H9 (cell line): Measurements from ENCODE around the gene UBTF. TPM values are rescaled to one million over a fixed set of nuclear protein-coding genes. Genes with fewer than 3 reads are reported as not detected.

Experiments used
- DNase-seq: peaks from one replicate; pipeline ENCODE4 v3.0.0-alpha.2; 2017
- H2AFZ ChIP-seq: one replicate; pipeline ENCODE4 v1.6.1; 2013; ENCODE audit warnings: mild to moderate bottlenecking, low read length, control low read depth, moderate library complexity
- H2AK5ac ChIP-seq: 2 replicates; pipeline ENCODE4 v1.6.1; 2013; ENCODE audit warnings: low read length, control low read depth, mixed read lengths; ENCODE audit not compliant: insufficient read length
- H2BK120ac ChIP-seq: one replicate; pipeline ENCODE4 v1.6.1; 2013; ENCODE audit warnings: low read depth, mild to moderate bottlenecking, low read length, control low read depth, inconsistent platforms; ENCODE audit not compliant: poor library complexity, severe bottlenecking
- H2BK12ac ChIP-seq: 2 replicates; pipeline ENCODE4 v1.6.1; 2013; ENCODE audit warnings: low read length, control low read depth, mixed read lengths, low read depth; ENCODE audit not compliant: insufficient read length
- H2BK15ac ChIP-seq: 2 replicates; pipeline ENCODE4 v1.6.1; 2013; ENCODE audit warnings: low read depth, low read length, control low read depth
- H2BK20ac ChIP-seq: one replicate; pipeline ENCODE4 v1.6.1; 2013; ENCODE audit warnings: low read depth, mild to moderate bottlenecking, low read length, control low read depth, inconsistent platforms; ENCODE audit not compliant: poor library complexity, severe bottlenecking
- H2BK5ac ChIP-seq: 2 replicates; pipeline ENCODE4 v1.6.1; 2013; ENCODE audit warnings: low read length, control low read depth, mixed read lengths; ENCODE audit not compliant: insufficient read length
- H3K14ac ChIP-seq: 2 replicates; pipeline ENCODE4 v1.6.1; 2013; ENCODE audit warnings: low read length, control low read depth; ENCODE audit not compliant: insufficient read depth
- H3K18ac ChIP-seq: 2 replicates; pipeline ENCODE4 v1.6.1; 2013; ENCODE audit warnings: low read depth, mild to moderate bottlenecking, mixed read lengths, low read length, control low read depth; ENCODE audit not compliant: insufficient read length
- H3K23ac ChIP-seq: 2 replicates; pipeline ENCODE4 v1.6.1; 2013; ENCODE audit warnings: low read length, control low read depth, mixed read lengths, low read depth; ENCODE audit not compliant: insufficient read length
- H3K23me2 ChIP-seq: 2 replicates; pipeline ENCODE4 v1.6.1; 2013; ENCODE audit warnings: low read depth, mild to moderate bottlenecking, mixed read lengths, low read length, control low read depth; ENCODE audit not compliant: insufficient read length, poor library complexity, severe bottlenecking
- H3K27ac ChIP-seq: 2 replicates; pipeline ENCODE4 v1.5.1; 2013; ENCODE audit warnings: low read length, control low read depth, mixed read lengths, low read depth; ENCODE audit not compliant: insufficient read length
- H3K27me3 ChIP-seq: 2 replicates; pipeline ENCODE4 v1.6.1; 2013; ENCODE audit warnings: low read length, control low read depth, inconsistent platforms; ENCODE audit not compliant: insufficient read depth
- H3K4ac ChIP-seq: 2 replicates; pipeline ENCODE4 v1.6.1; 2013; ENCODE audit warnings: low read depth, mild to moderate bottlenecking, control low read depth, inconsistent platforms, low read length, moderate library complexity
- H3K4me1 ChIP-seq: 2 replicates; pipeline ENCODE4 v1.6.1; 2013; ENCODE audit warnings: low read length, control low read depth, inconsistent platforms; ENCODE audit not compliant: insufficient read depth
- H3K4me2 ChIP-seq: 2 replicates; pipeline ENCODE4 v1.6.1; 2013; ENCODE audit warnings: low read length, control low read depth, mixed read lengths; ENCODE audit not compliant: insufficient read length, insufficient read depth
- H3K56ac ChIP-seq: 2 replicates; pipeline ENCODE4 v1.6.1; 2013; ENCODE audit warnings: low read depth, mild to moderate bottlenecking, mixed read lengths, low read length, control low read depth; ENCODE audit not compliant: insufficient read length
- H3K79me1 ChIP-seq: 2 replicates; pipeline ENCODE4 v1.6.1; 2013; ENCODE audit warnings: low read depth, mild to moderate bottlenecking, moderate library complexity, low read length, control low read depth, inconsistent platforms; ENCODE audit not compliant: insufficient read depth, poor library complexity, severe bottlenecking
- H3K79me2 ChIP-seq: 2 replicates; pipeline ENCODE4 v1.6.1; 2013; ENCODE audit warnings: low read length, control low read depth, inconsistent platforms; ENCODE audit not compliant: insufficient read depth
- H3K9ac ChIP-seq: 2 replicates; pipeline ENCODE4 v1.6.1; 2013; ENCODE audit warnings: low read length, control low read depth, mixed read lengths; ENCODE audit not compliant: insufficient read length; ENCODE audit errors: extremely low read depth
- H3K9me3 ChIP-seq: one replicate; pipeline ENCODE4 v1.6.1; 2013; ENCODE audit warnings: low read depth, low read length, inconsistent platforms; ENCODE audit not compliant: control insufficient read depth
- H3T11ph ChIP-seq: one replicate; pipeline ENCODE4 v1.6.1; 2013; ENCODE audit warnings: mild to moderate bottlenecking, low read length, control low read depth, inconsistent platforms
- H4K20me1 ChIP-seq: one replicate; pipeline ENCODE4 v1.6.1; 2013; ENCODE audit not compliant: control insufficient read depth, insufficient read length, insufficient read depth
- H4K5ac ChIP-seq: 2 replicates; pipeline ENCODE4 v1.6.1; 2013; ENCODE audit warnings: low read depth, mild to moderate bottlenecking, mixed read lengths, low read length, control low read depth; ENCODE audit not compliant: insufficient read length
- H4K8ac ChIP-seq: replicated peaks from 2 replicates; pipeline ENCODE4 v1.6.1; 2013; ENCODE audit warnings: low read length, control low read depth, mixed read lengths, low read depth; ENCODE audit not compliant: insufficient read length
- H4K91ac ChIP-seq: 2 replicates; pipeline ENCODE4 v1.6.1; 2013; ENCODE audit warnings: low read depth, mild to moderate bottlenecking, moderate library complexity, mixed read lengths, low read length, control low read depth; ENCODE audit not compliant: insufficient read length
- H3K27ac Mint-ChIP-seq, 3 experiments: 2 replicates in 2 of 3; 3 replicates in 1 of 3; pipeline ENCODE4 v1.8.0; 2020 to 2021; ENCODE audit warnings: mixed read lengths in 3 of 3, mild to moderate bottlenecking in 1 of 3, moderate library complexity in 1 of 3
- H3K27me3 Mint-ChIP-seq: 2 replicates; pipeline ENCODE4 v1.8.0; 2021; ENCODE audit warnings: low read depth, mild to moderate bottlenecking, moderate library complexity, mixed read lengths
- H3K36me3 Mint-ChIP-seq, 3 experiments: 2 replicates in 2 of 3; 3 replicates in 1 of 3; pipeline ENCODE4 v1.8.0; 2020 to 2021; ENCODE audit warnings: low read depth in 3 of 3, mixed read lengths in 3 of 3; ENCODE audit not compliant: insufficient read depth in 1 of 3
- H3K4me1 Mint-ChIP-seq, 2 experiments: 2 replicates each; pipeline ENCODE4 v1.8.0; 2020; ENCODE audit warnings: mixed read lengths in 2 of 2
- H3K4me3 Mint-ChIP-seq, 2 experiments: 2 replicates in 1 of 2; 3 replicates in 1 of 2; pipeline ENCODE4 v1.8.0; 2020 to 2021; ENCODE audit warnings: mild to moderate bottlenecking in 2 of 2, mixed read lengths in 2 of 2, moderate library complexity in 1 of 2
- H3K9me3 Mint-ChIP-seq, 2 experiments: 2 replicates in 1 of 2; 3 replicates in 1 of 2; pipeline ENCODE4 v1.8.0; 2020; ENCODE audit warnings: mild to moderate bottlenecking in 2 of 2, mixed read lengths in 2 of 2, moderate library complexity in 1 of 2
- WGBS: extraction: QIAGEN DNeasy Blood & Tissue Kit; methylation state at CpG from one replicate; pipeline ENCODE4 v1.1.7; 2013; ENCODE audit warnings: missing lambda C conversion rate, low lambda C conversion rate, mixed read lengths; ENCODE audit not compliant: insufficient read length; ENCODE audit errors: extremely low coverage; 5-methylcytosine and 5-hydroxymethylcytosine counted together
- total RNA-seq: library from RNA; stranded (reverse); gene quantifications from 2 replicates; pipeline ENCODE4 v1.2.1, GENCODE V29; 2021
- TF ChIP-seq, protein P1 (sequence below): fragments of 200-600 bp; sonication (generic); conservative IDR thresholded peaks from 3 replicates; pipeline ENCODE4 v1.8.0; 2021; ENCODE audit warnings: antibody characterized with exemption, mild to moderate bottlenecking

Gene UBTF
- total RNA-seq, 1 experiment from 2014 or later = 151 TPM

- H3T11ph ChIP-seq = no peak overlapping the region
- no CpG with 5 or more reads among the region's 54 CpGs for WGBS
- H3K9me3 ChIP-seq = no peaks in the 10 kb centered on the region
- H4K91ac ChIP-seq = no peak overlapping the region
- peak overlapping the region; percentile 88 for H3K4me2 ChIP-seq
- Mint-ChIP-seq H3K4me1 (peaks cover 17 to 21% of the 10 kb centered on the region in 2 experiments), H3K27ac (peak overlapping the region; percentile 88 to 98 (median 92)), H3K36me3 (peaks cover 0 to 18% (median 14%) of the 10 kb centered on the region in 3 experiments; a peak in 6 of 7 replicates), H3K4me3 (peak overlapping the region; percentile 83 to 90), H3K9me3 (no peaks in the 10 kb centered on the region; a peak in 1 of 5 replicates), H3K27me3 (no peaks in the 10 kb centered on the region; the same call in 1 of the 2 replicates)
- no peak overlapping the region for H2AFZ ChIP-seq
- H3K23ac ChIP-seq = no peak overlapping the region
- peaks cover 27% of the 10 kb centered on the region for H3K23me2 ChIP-seq
- H2BK15ac ChIP-seq = no peak overlapping the region
- H3K27me3 ChIP-seq = no peaks in the 10 kb centered on the region
- no peak overlapping the region for H2AK5ac ChIP-seq
- H3K18ac ChIP-seq = peak overlapping the region; percentile 45
- H2BK20ac ChIP-seq = no peak overlapping the region
- no peak overlapping the region for H3K4ac ChIP-seq
- peaks cover 6% of the 10 kb centered on the region for H3K79me1 ChIP-seq
- no peak overlapping the region for H3K27ac ChIP-seq
- 0 out of 2 replicates have a peak, but pooled peaks cover 4% of the 10 kb centered on the region for H3K4me1 ChIP-seq
- H4K8ac ChIP-seq = no peak overlapping the region
- peak overlapping the region; percentile 57; the same call in 1 of the 2 replicates for H3K14ac ChIP-seq
- H3K79me2 ChIP-seq = peaks cover 6% of the 10 kb centered on the region; the same call in 1 of the 2 replicates
- peak; percentile 84 for DNase-seq
- TF ChIP-seq, protein P1, sequence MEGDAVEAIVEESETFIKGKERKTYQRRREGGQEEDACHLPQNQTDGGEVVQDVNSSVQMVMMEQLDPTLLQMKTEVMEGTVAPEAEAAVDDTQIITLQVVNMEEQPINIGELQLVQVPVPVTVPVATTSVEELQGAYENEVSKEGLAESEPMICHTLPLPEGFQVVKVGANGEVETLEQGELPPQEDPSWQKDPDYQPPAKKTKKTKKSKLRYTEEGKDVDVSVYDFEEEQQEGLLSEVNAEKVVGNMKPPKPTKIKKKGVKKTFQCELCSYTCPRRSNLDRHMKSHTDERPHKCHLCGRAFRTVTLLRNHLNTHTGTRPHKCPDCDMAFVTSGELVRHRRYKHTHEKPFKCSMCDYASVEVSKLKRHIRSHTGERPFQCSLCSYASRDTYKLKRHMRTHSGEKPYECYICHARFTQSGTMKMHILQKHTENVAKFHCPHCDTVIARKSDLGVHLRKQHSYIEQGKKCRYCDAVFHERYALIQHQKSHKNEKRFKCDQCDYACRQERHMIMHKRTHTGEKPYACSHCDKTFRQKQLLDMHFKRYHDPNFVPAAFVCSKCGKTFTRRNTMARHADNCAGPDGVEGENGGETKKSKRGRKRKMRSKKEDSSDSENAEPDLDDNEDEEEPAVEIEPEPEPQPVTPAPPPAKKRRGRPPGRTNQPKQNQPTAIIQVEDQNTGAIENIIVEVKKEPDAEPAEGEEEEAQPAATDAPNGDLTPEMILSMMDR = no peak
- no peak overlapping the region for H4K5ac ChIP-seq
- no peaks in the 10 kb centered on the region for H4K20me1 ChIP-seq
- H2BK12ac ChIP-seq = no peak overlapping the region
- peak overlapping the region; percentile 93 for H3K9ac ChIP-seq
- no peak overlapping the region for H3K56ac ChIP-seq
- H2BK120ac ChIP-seq = no peak overlapping the region
- H2BK5ac ChIP-seq = no peak overlapping the region
Measured at GRCh38 chr17:44221084-44221861, 1.8 kb upstream of the UBTF start.
